Activated CD4-positive, alpha-beta T cell treated with anti-CD3 and anti-CD28 coated beads, Interleukin-2, Interleukin-4, amounts not matched to agents 100 ng/mL and 50 ng/mL, durations not matched to agents 16 hours and 8 hours (primary cell): ENCODE data around the gene MBP.

Experiments used
- DNase-seq: peaks from one replicate; pipeline ENCODE4 v3.0.0-alpha.2; 2020; ENCODE audit warnings: low spot score

Gene MBP

GRCh38 chr18:77133835-77134496, 1.4 kb upstream of the MBP start:
- peak; percentile 48 for DNase-seq

- DNase-seq, result no peak
These were observed 660 bp upstream of the MBP start for GRCh38 chr18:77133051-77133834.

- no peak for DNase-seq
These were observed 773 bp downstream of the MBP start for GRCh38 chr18:77131652-77132368.

- DNase-seq, result peak; percentile 48
These were observed 1.4 kb downstream of the MBP start for GRCh38 chr18:77131100-77131651.

DNA sequence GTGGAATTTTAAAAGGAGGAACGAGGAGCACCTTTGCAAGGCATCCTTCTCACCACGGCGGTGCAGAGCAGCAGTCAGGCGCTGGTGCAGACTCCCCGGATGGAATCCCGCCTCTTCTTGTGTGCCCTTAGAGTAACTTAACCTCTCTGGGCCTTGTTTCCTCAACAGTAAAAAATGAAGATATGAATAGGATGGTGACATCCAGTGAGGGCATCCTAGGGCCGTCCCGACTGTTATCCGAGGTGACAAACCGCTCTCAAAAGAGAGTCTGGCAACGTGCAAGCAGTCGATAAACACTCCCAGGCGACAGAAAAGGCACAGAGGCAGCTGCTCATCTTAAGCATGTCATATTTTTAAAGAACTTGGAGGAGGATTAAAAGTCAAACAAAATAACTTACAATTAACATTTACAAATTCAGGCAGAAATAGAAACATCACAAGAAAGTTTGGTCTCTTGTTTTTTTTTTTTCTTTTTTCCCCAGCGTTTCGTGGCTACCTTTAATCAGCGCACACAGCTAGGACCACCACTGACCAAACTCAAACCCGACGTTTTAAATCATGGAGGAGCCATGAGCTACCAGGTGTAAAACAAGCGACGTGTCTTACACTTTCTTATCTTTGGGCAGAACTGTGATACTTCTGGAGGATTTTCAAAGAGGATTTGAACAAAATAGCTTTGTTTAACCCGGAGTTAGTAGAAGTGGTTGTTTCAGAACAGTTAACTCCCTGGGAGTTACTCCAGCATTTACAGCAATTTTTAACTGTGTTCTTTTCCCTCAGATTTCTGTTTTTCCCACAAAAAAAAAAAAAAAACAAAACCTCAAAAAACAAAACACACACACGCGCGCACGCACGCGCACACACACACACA, 2.1 kb downstream of the MBP start:
- DNase-seq, result no peak

DNA sequence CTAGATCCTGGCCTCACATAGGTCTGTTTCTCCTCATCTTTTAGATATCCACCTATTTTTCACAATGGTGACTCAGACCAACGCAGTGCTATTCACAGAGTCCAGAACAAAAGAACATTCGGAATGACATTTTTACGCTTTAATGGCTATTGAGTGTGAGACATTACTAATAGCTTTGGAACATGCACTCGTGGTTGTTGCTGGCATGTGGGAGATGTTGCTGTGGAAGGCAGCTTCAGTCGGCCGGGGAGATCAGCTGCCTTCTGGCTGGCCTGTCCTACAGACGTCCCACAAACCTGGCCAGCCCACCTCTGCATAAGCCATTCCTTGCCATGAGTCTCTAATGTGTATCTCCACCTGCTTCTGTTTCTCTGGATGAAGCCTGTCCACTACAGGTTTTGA, 3.4 kb downstream of the MBP start:
- DNase-seq, result no peak

DNA sequence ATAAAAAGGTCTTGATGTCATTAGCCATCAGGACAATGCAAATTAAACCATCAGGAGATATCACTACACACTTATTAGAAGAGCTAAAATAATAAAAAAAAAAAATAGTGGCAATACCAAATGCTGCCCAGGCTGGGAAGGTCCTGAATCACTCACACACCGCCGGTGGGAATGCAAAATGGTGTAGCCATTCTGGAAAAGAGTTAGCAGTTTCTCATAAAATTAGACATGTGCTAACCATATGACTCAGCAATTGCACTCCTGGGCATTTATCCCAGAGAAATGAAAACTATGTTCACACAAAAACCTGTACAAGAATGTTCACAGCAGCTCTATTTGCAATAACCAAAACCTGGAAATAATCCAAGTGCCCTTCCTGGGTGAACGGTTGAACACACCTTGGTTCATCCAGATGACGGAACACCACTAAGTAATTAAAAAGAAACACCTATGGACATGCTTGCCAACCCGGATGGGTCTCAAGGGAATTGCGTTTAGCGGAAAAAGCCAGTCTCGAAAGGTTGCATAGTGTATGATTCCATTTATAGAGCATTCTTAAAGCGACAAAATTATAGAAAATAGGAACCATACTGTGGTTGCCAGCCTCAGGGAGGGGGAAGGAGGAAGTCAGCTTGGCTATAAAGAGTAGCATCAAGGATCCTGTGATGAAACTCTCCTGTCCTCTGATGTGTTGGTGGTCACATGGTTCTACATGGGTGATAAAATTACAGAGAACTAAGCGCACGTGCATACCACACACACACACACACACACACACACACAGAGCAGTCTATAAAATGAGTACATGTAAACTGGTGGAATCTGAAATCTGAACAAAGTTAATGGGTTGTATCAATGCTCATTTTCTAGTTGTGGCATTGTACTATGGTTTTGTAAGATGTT, 4.6 kb downstream of the MBP start:
- DNase-seq, result peak; percentile 59

- DNase-seq, result peak; percentile 73
These were observed 8.1 kb downstream of the MBP start for GRCh38 chr18:77124452-77124922.

DNA sequence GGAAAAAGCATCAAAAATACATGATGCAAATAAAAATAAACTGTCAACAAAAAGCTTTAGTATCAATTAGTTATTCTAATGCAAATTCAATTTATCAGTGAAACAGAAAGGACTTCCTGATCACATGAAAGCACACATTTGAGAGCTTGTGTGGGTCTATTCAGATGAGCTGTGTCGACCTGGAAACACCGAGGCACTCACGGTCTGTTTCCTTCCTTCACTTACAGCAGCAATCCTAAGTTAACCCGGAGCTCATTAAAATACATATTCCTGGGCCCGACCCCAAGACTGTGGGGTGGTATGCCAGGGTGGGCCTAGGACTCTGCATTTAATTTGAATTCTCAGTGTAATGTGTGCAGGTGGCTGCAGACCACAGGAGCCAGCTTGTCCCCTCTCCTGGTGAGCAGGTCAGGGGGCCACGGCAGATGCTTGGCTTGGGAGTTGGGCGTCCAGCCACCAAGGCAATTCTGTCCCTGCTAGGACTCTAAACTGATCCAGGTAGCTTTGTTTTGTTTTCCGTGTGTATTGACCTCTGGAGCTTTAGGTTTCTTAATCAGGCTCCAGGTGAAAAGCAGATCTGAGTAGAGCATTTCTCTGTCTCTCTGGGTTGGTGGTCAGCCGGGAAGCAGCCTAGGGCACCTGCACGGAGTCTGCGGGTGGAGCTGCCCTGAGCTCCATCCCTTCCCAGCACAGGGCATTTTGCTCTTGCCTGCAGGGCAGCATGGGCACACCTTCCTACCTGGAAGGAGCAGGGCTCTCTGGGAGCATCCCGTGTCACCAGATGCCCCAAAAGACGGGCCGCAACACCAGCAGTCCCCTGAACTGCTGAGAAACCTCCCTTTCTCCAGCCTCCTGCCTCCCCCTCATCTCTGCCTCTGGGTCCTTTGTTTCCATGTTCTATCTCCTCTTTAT, 9.0 kb downstream of the MBP start:
- no peak for DNase-seq

- no peak for DNase-seq
These were observed 11.1 kb downstream of the MBP start for GRCh38 chr18:77121523-77121922.

DNA sequence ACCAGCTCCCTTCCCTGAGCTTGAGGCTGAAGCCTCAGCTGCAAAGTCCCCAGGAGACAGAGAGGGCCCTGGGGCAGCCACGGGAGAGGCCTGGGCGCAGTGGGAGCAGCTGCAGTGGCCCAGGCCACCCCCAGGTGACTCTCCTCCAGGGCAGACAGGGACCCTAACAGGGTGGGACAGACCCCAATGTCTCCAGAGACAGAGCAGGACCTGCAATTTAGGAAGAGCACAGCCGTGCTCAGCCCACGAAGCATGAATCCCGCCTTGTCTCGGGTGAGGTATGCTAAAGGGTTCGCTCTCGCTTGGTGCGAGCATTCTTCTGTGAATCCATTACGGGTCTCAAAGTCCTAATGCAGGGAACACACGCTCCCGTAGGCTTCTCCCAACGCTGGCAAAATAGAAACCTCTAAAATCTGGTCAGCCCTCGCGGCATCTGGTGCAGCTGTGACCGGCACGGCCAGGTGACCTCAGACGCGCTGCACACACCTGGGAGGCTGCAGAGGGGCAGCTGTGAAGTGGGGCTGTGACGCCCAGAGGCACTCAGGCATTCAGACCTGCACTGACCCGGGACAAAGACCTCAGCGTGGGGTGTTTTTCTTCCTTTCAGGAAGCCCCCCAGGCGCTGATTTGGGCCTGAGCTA, 12.6 kb downstream of the MBP start:
- DNase-seq, result no peak

DNA sequence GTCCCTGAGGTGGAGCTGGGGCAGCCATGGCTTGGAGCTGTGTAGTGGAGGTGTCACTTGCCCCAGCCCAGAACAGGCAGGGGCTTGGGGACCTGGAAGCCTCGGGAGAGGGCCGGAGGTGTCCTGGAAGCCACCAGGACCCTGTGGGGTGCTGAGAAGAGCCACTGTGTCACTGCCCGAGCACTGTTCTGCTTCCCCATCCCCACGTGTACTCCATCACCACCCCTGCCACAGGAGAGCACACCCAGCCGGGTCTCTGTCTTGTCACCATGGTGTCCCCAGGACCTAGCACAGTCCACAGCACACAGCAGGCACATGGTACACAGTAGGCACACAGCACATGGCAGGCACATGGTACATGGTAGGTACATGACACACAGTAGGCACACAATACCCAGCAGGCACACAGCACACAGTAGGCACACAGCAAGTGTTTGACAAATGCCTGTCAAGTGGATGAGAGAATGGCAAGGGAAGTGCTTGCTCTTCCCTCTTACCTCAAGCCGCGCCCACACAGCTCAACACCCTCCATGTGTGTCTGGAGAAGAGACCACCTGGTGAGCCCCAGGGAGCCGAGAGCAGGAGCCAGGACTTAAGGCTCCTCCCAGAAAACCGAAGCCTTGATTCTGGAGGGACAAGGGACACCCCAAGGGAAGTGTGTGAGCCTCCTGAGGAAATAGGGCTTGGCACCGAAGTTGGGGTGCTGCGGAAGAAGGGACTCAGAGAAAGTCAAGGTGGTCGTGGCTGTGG, 13.3 kb downstream of the MBP start:
- DNase-seq, result no peak

- no peak for DNase-seq
These were observed 14.1 kb downstream of the MBP start for GRCh38 chr18:77118256-77119090.

DNA sequence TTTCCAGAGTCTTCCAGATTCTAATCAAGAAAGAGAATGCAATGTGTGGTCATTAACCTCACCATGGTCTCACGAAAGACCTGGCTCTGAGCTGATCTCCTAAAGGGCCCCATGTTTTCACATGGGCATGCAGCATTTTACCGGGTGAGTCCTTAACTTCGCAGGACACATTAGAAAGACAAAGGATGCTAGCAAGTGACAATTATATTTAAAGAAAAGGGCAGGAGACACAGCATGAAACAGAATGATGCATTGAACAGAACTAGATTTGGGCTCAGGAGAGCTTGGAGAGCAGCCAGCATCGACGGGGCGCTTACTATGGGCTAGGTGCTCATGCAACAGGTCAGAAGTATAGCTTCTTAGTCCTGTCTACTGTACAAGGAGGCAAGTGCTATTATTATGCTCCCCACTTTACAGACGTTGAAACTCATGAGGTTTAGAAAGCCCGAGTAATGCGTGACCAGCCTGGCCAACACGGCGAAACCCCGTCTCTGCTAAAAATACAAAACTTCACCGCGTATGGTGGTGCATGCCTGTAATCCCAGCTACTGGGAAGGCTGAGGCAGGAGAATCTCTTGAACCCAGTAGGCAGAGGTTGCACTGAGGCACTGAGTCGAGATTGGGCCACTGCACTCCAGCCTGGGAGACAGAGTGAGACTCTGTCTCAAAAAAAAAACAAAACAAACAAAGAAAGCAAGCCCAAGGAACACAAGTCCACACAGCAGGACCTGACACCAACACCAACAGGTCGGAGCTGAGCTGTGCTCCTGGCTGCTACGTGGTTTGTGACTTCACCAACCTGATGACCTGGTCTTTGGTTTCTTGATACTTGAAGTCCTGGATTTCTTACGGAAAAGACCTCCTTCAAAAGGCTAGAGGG, 16.1 kb downstream of the MBP start:
- no peak for DNase-seq

- DNase-seq, result no peak
These were observed 17.2 kb downstream of the MBP start for GRCh38 chr18:77115192-77115953.
